ENCODE results near the gene MCC.

MCC gene

GRCh38 chr5:113042491-113043243 is 445.6 kb downstream of the MCC start:
- DNase-seq (ENCODE audit: low read depth in 1 of 2, low spot score in 1 of 2) = no peak

- no peak for DNase-seq (ENCODE audit: low read depth in 1 of 2, low spot score in 1 of 2)
Observed at GRCh38 chr5:113040672-113041260, 447.5 kb downstream of the MCC start.

- DNase-seq (ENCODE audit: low read depth in 1 of 2, low spot score in 1 of 2) = no peak
Observed at GRCh38 chr5:113039934-113040285, 448.3 kb downstream of the MCC start.

GRCh38 chr5:113039229-113039933 is 448.9 kb downstream of the MCC start:
- DNase-seq (ENCODE audit: low read depth in 1 of 2, low spot score in 1 of 2) = no peak

GRCh38 chr5:113038714-113039113 is 449.5 kb downstream of the MCC start:
- DNase-seq (ENCODE audit: low read depth in 1 of 2, low spot score in 1 of 2) = no peak

- no peak for DNase-seq (ENCODE audit: low read depth in 1 of 2, low spot score in 1 of 2)
Observed at GRCh38 chr5:113038136-113038535, 450.1 kb downstream of the MCC start.

- DNase-seq (ENCODE audit: low read depth in 1 of 2, low spot score in 1 of 2) = no peak
Observed at GRCh38 chr5:113036826-113037225, 451.4 kb downstream of the MCC start.

GRCh38 chr5:113036321-113036720 is 451.9 kb downstream of the MCC start:
- DNase-seq (ENCODE audit: low read depth in 1 of 2, low spot score in 1 of 2) = no peak

GRCh38 chr5:113035096-113035495 is 453.2 kb downstream of the MCC start:
- no peak for DNase-seq (ENCODE audit: low read depth in 1 of 2, low spot score in 1 of 2)

- no peak for DNase-seq (ENCODE audit: low read depth in 1 of 2, low spot score in 1 of 2)
Observed at GRCh38 chr5:113034182-113034773, 454.0 kb downstream of the MCC start.

- no peak for DNase-seq (ENCODE audit: low read depth in 1 of 2, low spot score in 1 of 2)
Observed at GRCh38 chr5:113031557-113031956, 456.7 kb downstream of the MCC start.

GRCh38 chr5:113031104-113031503 is 457.1 kb downstream of the MCC start:
- no peak for DNase-seq (ENCODE audit: low read depth in 1 of 2, low spot score in 1 of 2)

- DNase-seq (ENCODE audit: low read depth in 1 of 2, low spot score in 1 of 2) = no peak
Observed at GRCh38 chr5:113029614-113030013, 458.6 kb downstream of the MCC start.

- no peak for DNase-seq (ENCODE audit: low read depth in 1 of 2, low spot score in 1 of 2)
Observed at GRCh38 chr5:113027431-113027830, 460.8 kb downstream of the MCC start.

- no peak for DNase-seq (ENCODE audit: low read depth in 1 of 2, low spot score in 1 of 2)
Observed at GRCh38 chr5:113027015-113027414, 461.2 kb downstream of the MCC start.

GRCh38 chr5:113026211-113026610 is 462.0 kb downstream of the MCC start:
- DNase-seq (ENCODE audit: low read depth in 1 of 2, low spot score in 1 of 2) = no peak

GRCh38 chr5:113025596-113025995 is 462.7 kb downstream of the MCC start:
- no peak for DNase-seq (ENCODE audit: low read depth in 1 of 2, low spot score in 1 of 2)

- DNase-seq (ENCODE audit: low read depth in 1 of 2, low spot score in 1 of 2) = no peak
Observed at GRCh38 chr5:113024076-113024697, 464.1 kb downstream of the MCC start.

GRCh38 chr5:113022661-113023060 is 465.6 kb downstream of the MCC start:
- no peak for DNase-seq (ENCODE audit: low read depth in 1 of 2, low spot score in 1 of 2)

GRCh38 chr5:113020461-113021273 is 467.6 kb downstream of the MCC start:
- no peak for DNase-seq (ENCODE audit: low read depth in 1 of 2, low spot score in 1 of 2)

Measured in stimulated activated CD4-positive, alpha-beta T cell treated with anti-CD3 and anti-CD28 coated beads, Interleukin-15, amount 100 ng/mL, for 1 hour (primary cell).